HepG2 (cell line): ENCODE data around the gene SLC35A3.

Source experiments
- BHLHE40 ChIP-seq: IDR thresholded peaks from 2 replicates; pipeline ENCODE4 v1.6.1; 2011; ENCODE audit warnings: low read length, improper control_type of control experiment
- FOSL1 ChIP-seq: sonication (generic); formaldehyde crosslinking; IDR thresholded peaks from 2 replicates; pipeline ENCODE4 v1.9.0; 2021; ENCODE audit warnings: missing genetic modification reagents, borderline replicate concordance
- POLR2A ChIP-seq, 2 experiments: IDR thresholded peaks; 2 replicates each; pipeline ENCODE4 v1.6.1; 2011; ENCODE audit warnings: low read depth in 2 of 2, low read length in 2 of 2, mild to moderate bottlenecking in 1 of 2, moderate library complexity in 1 of 2; ENCODE audit not compliant: insufficient read depth in 1 of 2
- TGIF2 ChIP-seq: IDR thresholded peaks from 2 replicates; pipeline ENCODE4 v1.6.1; 2016; ENCODE audit warnings: control low read depth, missing compliant biosample characterization
- ZBTB7A ChIP-seq: sonication (generic); formaldehyde crosslinking; IDR thresholded peaks from 2 replicates; pipeline ENCODE4 v1.8.0; 2022; ENCODE audit warnings: mild to moderate bottlenecking, missing genetic modification reagents
- TF ChIP-seq, protein P1 (sequence below): sonication (generic); formaldehyde crosslinking; IDR thresholded peaks from 2 replicates; pipeline ENCODE4 v1.4.0; 2020; ENCODE audit warnings: missing genetic modification reagents, borderline replicate concordance
- TF ChIP-seq, protein P2 (sequence below): sonication (generic); formaldehyde crosslinking; IDR thresholded peaks from 2 replicates; pipeline ENCODE4 v1.5.0; 2020; ENCODE audit warnings: mild to moderate bottlenecking, missing genetic modification reagents, moderate library complexity

DNA sequence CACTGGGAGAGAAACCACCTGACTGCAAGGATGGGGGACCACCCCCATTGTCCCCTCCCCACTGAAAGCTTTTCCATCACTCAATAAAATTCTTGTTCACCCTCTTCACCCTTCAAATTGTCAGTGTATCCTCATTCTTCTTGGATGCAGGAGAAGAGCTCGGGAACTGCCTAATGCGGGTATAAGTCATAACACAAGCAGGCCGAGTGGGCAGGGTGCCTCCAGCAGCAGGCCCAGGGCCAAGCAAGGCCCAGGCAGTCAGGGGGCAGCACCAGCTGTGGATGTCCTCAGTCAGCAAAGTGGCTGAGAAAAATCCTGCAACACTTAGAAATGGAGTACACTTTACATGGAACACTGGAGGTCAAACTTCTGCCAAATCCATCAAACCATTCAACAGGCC is 33.7 kb upstream of the SLC35A3 start:
- TF ChIP-seq ZBTB7A (no peak), POLR2A (IDR thresholded peaks at IDR 0.05; ENCODE audit: insufficient read depth in 1 of 2, low read depth in 2 of 2, low read length in 2 of 2) (no peak), BHLHE40 (no peak), TGIF2 (CRISPR knock-in tag) (no peak), FOSL1 (CRISPR knock-in tag) (no peak)
- TF ChIP-seq, protein P1, sequence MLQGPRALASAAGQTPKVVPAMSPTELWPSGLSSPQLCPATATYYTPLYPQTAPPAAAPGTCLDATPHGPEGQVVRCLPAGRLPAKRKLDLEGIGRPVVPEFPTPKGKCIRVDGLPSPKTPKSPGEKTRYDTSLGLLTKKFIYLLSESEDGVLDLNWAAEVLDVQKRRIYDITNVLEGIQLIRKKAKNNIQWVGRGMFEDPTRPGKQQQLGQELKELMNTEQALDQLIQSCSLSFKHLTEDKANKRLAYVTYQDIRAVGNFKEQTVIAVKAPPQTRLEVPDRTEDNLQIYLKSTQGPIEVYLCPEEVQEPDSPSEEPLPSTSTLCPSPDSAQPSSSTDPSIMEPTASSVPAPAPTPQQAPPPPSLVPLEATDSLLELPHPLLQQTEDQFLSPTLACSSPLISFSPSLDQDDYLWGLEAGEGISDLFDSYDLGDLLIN (CRISPR knock-in tag): no peak
- TF ChIP-seq, protein P2, sequence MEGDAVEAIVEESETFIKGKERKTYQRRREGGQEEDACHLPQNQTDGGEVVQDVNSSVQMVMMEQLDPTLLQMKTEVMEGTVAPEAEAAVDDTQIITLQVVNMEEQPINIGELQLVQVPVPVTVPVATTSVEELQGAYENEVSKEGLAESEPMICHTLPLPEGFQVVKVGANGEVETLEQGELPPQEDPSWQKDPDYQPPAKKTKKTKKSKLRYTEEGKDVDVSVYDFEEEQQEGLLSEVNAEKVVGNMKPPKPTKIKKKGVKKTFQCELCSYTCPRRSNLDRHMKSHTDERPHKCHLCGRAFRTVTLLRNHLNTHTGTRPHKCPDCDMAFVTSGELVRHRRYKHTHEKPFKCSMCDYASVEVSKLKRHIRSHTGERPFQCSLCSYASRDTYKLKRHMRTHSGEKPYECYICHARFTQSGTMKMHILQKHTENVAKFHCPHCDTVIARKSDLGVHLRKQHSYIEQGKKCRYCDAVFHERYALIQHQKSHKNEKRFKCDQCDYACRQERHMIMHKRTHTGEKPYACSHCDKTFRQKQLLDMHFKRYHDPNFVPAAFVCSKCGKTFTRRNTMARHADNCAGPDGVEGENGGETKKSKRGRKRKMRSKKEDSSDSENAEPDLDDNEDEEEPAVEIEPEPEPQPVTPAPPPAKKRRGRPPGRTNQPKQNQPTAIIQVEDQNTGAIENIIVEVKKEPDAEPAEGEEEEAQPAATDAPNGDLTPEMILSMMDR: no peak
